Activated CD4-positive, alpha-beta T cell treated with anti-CD3 and anti-CD28 coated beads, Interleukin-2, amount 50 U/mL, for 16 hours (primary cell): ENCODE data around the gene PRPF4.
"Not testable (repeated sequence)": the region's sequence is repeated elsewhere in the genome, so short reads cannot be mapped to it uniquely, and the experiment has no call there.

Source experiments
- DNase-seq: peaks from one replicate; pipeline ENCODE4 v3.0.0-alpha.2; 2020

Gene PRPF4

GRCh38 chr9:113275157-113276131 is at the start of gene PRPF4, which contains the start of gene CDC26:
Gene PRPF4, plus strand, starts transcription at chr9:113275658. Its CDS starts 86 bp downstream, at chr9:113275744.
Gene CDC26, minus strand, starts transcription at chr9:113275572. Its CDS starts 3,065 bp downstream, at chr9:113272507.
- DNase-seq, result peak; percentile 97

DNA sequence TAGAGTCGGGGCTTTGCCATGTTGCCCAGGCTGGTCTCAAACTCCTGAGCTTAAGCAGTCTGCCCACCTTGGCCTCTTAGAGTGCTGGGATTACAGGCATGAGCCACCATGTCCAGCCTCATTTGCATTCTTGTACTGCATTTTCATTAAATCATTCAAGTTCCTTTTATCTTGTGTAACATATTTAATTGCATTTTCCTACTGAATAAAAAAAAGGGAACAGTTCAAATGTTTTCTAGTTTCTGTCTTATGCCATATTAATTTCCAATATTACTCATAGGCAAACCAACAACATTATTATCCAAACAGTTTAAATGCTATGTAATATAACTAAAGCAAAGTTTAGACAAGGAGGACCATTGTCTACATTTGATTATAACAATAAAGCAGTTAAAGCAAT is 48.0 kb upstream of the PRPF4 start:
- DNase-seq, result no peak

- no peak for DNase-seq
These were observed 47.3 kb upstream of the PRPF4 start for GRCh38 chr9:113228130-113228665.

DNA sequence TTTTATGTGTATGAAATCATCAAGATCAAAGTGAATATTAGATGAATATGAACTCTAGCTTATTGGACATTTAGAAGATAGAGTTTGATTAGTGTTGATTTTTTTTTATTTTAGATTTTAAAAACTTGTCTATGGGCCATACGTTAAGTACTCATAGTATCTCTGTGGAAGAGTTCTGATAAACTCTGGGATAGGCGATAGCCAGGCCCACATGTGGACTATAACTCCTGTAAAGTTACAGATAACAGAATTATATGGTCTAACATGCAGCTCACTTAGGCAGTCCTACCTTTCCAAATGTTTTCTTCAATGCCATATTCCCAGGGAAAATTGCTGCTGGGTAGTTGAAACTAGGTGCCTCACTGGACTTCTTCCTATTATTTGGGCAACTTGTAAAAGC is 43.8 kb upstream of the PRPF4 start:
- DNase-seq, result no peak

- not testable (repeated sequence) for DNase-seq
These were observed 39.7 kb upstream of the PRPF4 start for GRCh38 chr9:113235701-113236255.

DNA sequence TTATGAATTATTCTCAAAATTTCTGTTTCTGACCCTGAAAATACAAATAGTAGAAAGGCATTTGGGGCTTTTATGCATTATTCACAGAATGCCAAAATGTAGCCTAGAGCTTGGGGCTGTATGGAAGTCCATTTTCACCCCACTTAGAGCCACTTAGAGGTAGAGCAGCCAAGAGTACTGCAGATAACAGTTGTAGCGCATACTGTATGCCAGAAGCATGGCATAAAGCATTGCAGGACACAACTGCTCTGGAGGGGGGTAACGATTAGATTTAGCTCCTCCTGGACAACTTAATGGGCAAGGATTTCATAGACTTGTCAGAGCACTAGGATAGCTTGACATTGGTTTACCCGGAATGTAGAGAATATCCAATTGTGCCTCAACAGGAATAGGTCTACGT is 38.4 kb upstream of the PRPF4 start:
- no peak for DNase-seq

- no peak for DNase-seq
These were observed 37.1 kb upstream of the PRPF4 start for GRCh38 chr9:113238202-113238858.

GRCh38 chr9:113238859-113239232 is 36.6 kb upstream of the PRPF4 start:
- no peak for DNase-seq

- DNase-seq, result no peak
These were observed 34.3 kb upstream of the PRPF4 start for GRCh38 chr9:113241161-113241560.

- no peak for DNase-seq
These were observed 30.9 kb upstream of the PRPF4 start for GRCh38 chr9:113244556-113244955.

GRCh38 chr9:113245894-113246293 is 29.6 kb upstream of the PRPF4 start:
- no peak for DNase-seq

DNA sequence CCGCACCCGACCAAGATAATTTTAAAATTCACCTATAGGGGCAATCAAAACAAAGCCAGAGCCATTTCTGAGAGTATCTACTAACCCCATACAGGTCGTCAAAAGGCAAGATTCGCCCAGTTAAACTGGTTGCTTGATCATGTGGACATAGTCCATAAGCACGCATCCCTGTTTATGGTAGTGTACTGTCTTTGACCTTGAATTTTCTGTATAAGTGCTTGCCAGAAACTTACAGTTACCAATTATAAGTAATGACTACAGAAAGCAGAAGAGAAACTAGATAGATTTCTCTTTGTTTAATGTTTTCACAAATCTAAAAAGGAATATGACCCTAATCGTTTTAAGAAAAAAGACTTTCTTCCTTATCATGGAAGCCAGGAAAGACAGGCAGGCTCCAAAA is 28.5 kb upstream of the PRPF4 start:
- no peak for DNase-seq

GRCh38 chr9:113247640-113248039 is 27.8 kb upstream of the PRPF4 start:
- no peak for DNase-seq

DNA sequence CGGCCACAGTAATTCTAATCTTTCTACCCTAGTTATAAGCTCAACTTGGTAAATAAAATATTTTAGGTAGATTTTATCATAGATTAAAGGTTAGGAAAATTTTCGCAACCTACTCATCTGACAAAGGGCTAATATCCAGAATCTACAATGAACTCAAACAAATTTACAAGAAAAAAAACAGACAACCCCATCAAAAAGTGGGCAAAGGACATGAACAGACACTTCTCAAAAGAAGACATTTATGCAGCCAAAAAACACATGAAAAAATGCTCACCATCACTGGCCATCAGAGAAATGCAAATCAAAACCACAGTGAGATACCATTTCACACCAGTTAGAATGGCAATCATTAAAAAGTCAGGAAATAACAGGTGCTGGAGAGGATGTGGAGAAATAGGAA is 25.8 kb upstream of the PRPF4 start:
- DNase-seq, result not testable (repeated sequence)

DNA sequence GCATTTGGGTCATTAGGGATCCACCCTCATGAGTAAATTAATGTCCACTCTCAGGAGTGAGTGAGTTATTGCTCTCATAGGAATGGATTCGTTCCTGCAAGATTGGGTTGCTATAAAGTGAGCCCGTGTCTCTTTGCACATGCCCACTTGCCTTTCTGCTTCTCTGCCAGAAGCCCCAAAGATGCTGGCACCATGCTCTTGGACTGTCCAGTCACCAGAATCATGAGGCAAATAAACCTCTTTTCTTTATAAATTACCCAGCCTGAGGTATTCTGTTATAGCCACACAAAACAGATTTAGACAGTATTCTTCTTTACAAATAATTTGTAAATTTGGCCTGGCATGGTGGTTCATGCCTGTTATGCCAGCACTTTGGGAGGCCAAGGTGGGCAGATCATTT is 24.7 kb upstream of the PRPF4 start:
- DNase-seq, result no peak

DNA sequence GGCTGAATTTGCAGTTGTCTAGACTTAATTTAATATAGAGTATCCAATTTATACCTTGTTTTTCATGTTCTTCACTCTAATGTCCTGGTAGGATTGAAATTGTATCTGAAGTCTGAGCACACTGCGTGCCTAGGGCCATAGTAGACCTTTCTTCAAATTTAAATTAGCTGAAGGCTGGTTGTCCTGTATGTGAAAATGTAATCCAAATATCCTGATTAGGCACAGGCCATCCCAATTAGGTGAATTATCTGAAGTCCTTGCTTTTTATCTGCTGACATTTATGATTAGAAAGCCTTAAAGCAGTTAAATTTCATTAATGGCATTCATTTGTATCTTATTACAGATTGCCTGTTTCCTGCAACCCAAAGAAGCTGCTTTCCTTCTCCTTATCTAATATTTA is 20.5 kb upstream of the PRPF4 start:
- DNase-seq, result no peak

GRCh38 chr9:113255438-113255837 is 20.0 kb upstream of the PRPF4 start:
- no peak for DNase-seq

GRCh38 chr9:113257863-113258262 is 17.6 kb upstream of the PRPF4 start:
- DNase-seq, result no peak

- DNase-seq, result no peak
These were observed 17.2 kb upstream of the PRPF4 start for GRCh38 chr9:113258282-113258681.

GRCh38 chr9:113261917-113262671 is 13.4 kb upstream of the PRPF4 start:
- DNase-seq, result no peak

GRCh38 chr9:113266174-113266573 is 9.3 kb upstream of the PRPF4 start:
- no peak for DNase-seq

DNA sequence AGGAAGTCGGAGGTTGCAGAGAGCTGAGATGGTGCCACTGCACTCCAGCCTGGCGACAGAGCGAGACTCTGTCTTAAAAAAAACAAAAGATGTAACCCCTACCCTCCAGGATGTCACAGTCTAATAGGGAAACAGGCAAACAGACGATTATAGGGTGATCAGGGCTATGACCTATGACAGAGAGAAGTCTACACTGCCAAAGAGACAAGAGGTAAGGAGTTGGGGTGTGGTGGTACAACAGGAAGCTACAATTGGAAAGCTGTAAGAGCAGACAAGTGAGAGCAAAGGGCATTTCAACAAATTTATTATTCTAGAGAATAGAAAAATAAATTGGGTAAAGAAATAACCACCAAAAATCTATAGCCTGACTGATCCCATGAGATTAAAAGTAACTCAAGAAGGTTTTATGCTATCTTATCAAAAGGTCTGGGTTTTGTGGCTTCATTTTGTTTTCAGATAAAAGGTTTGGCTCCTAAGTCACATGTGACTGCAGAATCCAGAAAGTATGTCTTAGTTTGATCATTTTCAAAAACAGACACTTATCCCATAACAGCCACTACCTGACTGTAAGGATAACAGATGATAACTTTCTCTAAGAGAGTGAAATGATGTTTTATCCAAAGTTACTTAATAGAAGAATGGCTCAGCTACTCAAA is 7.4 kb upstream of the PRPF4 start:
- DNase-seq, result no peak
